Hepatocyte (in vitro differentiated cells): Measurements from ENCODE around the gene CTDSPL2. TPM values are rescaled to one million over a fixed set of nuclear protein-coding genes. Genes with fewer than 3 reads are reported as not detected.

Experiments
- DNase-seq: peaks from one replicate; pipeline ENCODE4 v3.0.0-alpha.2; 2016; ENCODE audit warnings: low spot score
- H2AFZ ChIP-seq: fragments of 200-600 bp; sonication (generic); 2 replicates; pipeline ENCODE4 v1.6.0; 2016; ENCODE audit warnings: antibody characterized with exemption, mild to moderate bottlenecking
- H3K27ac ChIP-seq: fragments of 200-600 bp; sonication (generic); 2 replicates; pipeline ENCODE4 v1.5.1; 2016; ENCODE audit warnings: mild to moderate bottlenecking
- H3K27me3 ChIP-seq: fragments of 200-600 bp; sonication (generic); 2 replicates; pipeline ENCODE4 v1.6.1; 2016
- H3K36me3 ChIP-seq: fragments of 200-600 bp; sonication (generic); replicated peaks from 2 replicates; pipeline ENCODE4 v1.5.1; 2016; ENCODE audit warnings: low read depth; ENCODE audit not compliant: insufficient read depth
- H3K4me1 ChIP-seq: fragments of 200-600 bp; sonication (generic); 2 replicates; pipeline ENCODE4 v1.5.1; 2016; ENCODE audit warnings: mild to moderate bottlenecking, moderate library complexity; ENCODE audit not compliant: insufficient read depth
- H3K4me2 ChIP-seq: fragments of 200-600 bp; sonication (generic); 2 replicates; pipeline ENCODE4 v1.6.0; 2016
- H3K4me3 ChIP-seq: fragments of 200-600 bp; sonication (generic); 2 replicates; pipeline ENCODE4 v1.5.1; 2016; ENCODE audit warnings: mild to moderate bottlenecking
- H3K79me2 ChIP-seq: fragments of 200-600 bp; sonication (generic); 2 replicates; pipeline ENCODE4 v1.6.0; 2017; ENCODE audit warnings: mild to moderate bottlenecking
- H3K9me2 ChIP-seq: fragments of 200-600 bp; sonication (generic); replicated peaks from 2 replicates; pipeline ENCODE4 v1.6.0; 2017; ENCODE audit warnings: mild to moderate bottlenecking; ENCODE audit not compliant: insufficient read depth
- H3K9me3 ChIP-seq: fragments of 200-600 bp; sonication (generic); 2 replicates; pipeline ENCODE4 v1.5.1; 2016; ENCODE audit warnings: low read depth, mild to moderate bottlenecking
- H4K20me1 ChIP-seq: fragments of 200-600 bp; sonication (generic); 2 replicates; pipeline ENCODE4 v1.6.0; 2016; ENCODE audit warnings: mild to moderate bottlenecking; ENCODE audit not compliant: insufficient read depth, poor library complexity, severe bottlenecking
- EZH2 ChIP-seq: fragments of 200-600 bp; sonication (generic); IDR thresholded peaks from 2 replicates; pipeline ENCODE4 v1.6.1; 2016; ENCODE audit warnings: antibody characterized with exemption, mild to moderate bottlenecking, borderline replicate concordance
- EZH2phosphoT487 ChIP-seq: fragments of 200-600 bp; sonication (generic); IDR thresholded peaks from one replicate; pipeline ENCODE4 v1.6.1; 2018; ENCODE audit warnings: antibody characterized with exemption, mild to moderate bottlenecking, low read depth, moderate library complexity; ENCODE audit not compliant: unreplicated experiment, severe bottlenecking
- WGBS: methylation state at CpG from one replicate; pipeline ENCODE4 v1.1.6; 2016; ENCODE audit warnings: low lambda C conversion rate; ENCODE audit errors: missing lambda C conversion rate; 5-methylcytosine and 5-hydroxymethylcytosine counted together
- polyA plus RNA-seq: library from polyadenylated mRNA; unstranded; fragments of >200 nt; fragmentation: Nextera tagmentation; extraction: Ambion mirVana; gene quantifications from 2 replicates; pipeline ENCODE4 v1.2.1, GENCODE V29; 2016
- total RNA-seq: library from RNA; depleted of rRNA; stranded (reverse); fragments of >200 nt; gene quantifications from 2 replicates; pipeline ENCODE4 v1.2.3, GENCODE V29; 2014
- TF ChIP-seq, protein P1 (sequence below): fragments of 200-600 bp; sonication (generic); IDR thresholded peaks from 2 replicates; pipeline ENCODE4 v1.5.1; 2016; ENCODE audit warnings: antibody characterized with exemption, mild to moderate bottlenecking; ENCODE audit not compliant: poor library complexity

Gene CTDSPL2
- total and polyA plus RNA-seq, 2 experiments from 2014 or later = 9.6 to 52.0 TPM

- Histone ChIP-seq H3K4me2 (peak overlapping the region; percentile 84), H3K9me2 (no peaks in the 10 kb centered on the region), H3K4me3 (peak overlapping the region; percentile 20), H3K79me2 (peaks cover 51% of the 10 kb centered on the region), H4K20me1 (peaks cover 32% of the 10 kb centered on the region), H3K4me1 (peaks cover 8% of the 10 kb centered on the region), H3K27me3 (no peaks in the 10 kb centered on the region), H3K9me3 (no peaks in the 10 kb centered on the region), H3K27ac (peak overlapping the region; percentile 96), H3K36me3 (no peaks in the 10 kb centered on the region), H2AFZ (peak overlapping the region; percentile 55)
- DNase-seq = peak; percentile 85
- no peak for TF ChIP-seq EZH2
- TF ChIP-seq, protein P1, sequence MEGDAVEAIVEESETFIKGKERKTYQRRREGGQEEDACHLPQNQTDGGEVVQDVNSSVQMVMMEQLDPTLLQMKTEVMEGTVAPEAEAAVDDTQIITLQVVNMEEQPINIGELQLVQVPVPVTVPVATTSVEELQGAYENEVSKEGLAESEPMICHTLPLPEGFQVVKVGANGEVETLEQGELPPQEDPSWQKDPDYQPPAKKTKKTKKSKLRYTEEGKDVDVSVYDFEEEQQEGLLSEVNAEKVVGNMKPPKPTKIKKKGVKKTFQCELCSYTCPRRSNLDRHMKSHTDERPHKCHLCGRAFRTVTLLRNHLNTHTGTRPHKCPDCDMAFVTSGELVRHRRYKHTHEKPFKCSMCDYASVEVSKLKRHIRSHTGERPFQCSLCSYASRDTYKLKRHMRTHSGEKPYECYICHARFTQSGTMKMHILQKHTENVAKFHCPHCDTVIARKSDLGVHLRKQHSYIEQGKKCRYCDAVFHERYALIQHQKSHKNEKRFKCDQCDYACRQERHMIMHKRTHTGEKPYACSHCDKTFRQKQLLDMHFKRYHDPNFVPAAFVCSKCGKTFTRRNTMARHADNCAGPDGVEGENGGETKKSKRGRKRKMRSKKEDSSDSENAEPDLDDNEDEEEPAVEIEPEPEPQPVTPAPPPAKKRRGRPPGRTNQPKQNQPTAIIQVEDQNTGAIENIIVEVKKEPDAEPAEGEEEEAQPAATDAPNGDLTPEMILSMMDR = peak; percentile 14
- under 1% methylated on average over 27 of the region's 27 CpGs for WGBS
Observed at GRCh38 chr15:44427756-44428724, 611 bp downstream of the CTDSPL2 start.

GRCh38 chr15:44435893-44436667, 8.7 kb downstream of the CTDSPL2 start:
- Histone ChIP-seq H3K27ac (no peak overlapping the region), H4K20me1 (peaks cover 46% of the 10 kb centered on the region)

DNA sequence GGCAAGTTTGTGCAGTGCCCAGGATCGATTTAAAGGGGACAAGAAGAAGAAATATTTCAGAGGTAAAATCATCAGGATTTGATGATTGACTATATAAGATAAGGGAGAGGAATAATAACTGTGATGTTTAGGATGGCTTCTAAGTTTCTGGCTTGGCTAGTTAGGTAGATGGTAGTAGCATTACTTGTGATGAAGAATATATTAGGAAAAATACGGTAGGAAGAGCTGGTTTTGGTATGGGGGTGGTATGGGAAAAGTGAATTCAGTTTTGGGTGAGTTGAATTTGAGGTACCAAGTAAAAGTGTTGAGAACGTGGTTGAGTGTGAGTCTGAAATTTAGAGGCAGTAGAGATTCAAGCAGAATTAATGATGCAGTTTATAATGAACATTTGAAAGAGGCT, 11.0 kb downstream of the CTDSPL2 start:
- H3K4me3 ChIP-seq = no peak overlapping the region
- DNase-seq = no peak
- TF ChIP-seq, protein P1 = no peak
- no peaks in the 10 kb centered on the region for H3K9me2 ChIP-seq
- H3K79me2 ChIP-seq = peaks cover 100% of the 10 kb centered on the region
- no peak overlapping the region for H3K4me2 ChIP-seq
- peaks cover 60% of the 10 kb centered on the region for H4K20me1 ChIP-seq
- H2AFZ ChIP-seq = no peak overlapping the region
- H3K27ac ChIP-seq = no peak overlapping the region
- H3K4me1 ChIP-seq = peaks cover 8% of the 10 kb centered on the region
- H3K36me3 ChIP-seq = no peaks in the 10 kb centered on the region
- H3K27me3 ChIP-seq = no peaks in the 10 kb centered on the region
- no peaks in the 10 kb centered on the region for H3K9me3 ChIP-seq
- WGBS = 93% methylated on average over 3 of the region's 3 CpGs

More at GRCh38 chr15:44435893-44436667, 8.7 kb downstream of the CTDSPL2 start:
- Histone ChIP-seq H3K4me2 (no peak overlapping the region), H3K4me3 (no peak overlapping the region), H3K79me2 (peaks cover 100% of the 10 kb centered on the region), H3K27me3 (no peaks in the 10 kb centered on the region), H3K9me2 (no peaks in the 10 kb centered on the region), H3K36me3 (no peaks in the 10 kb centered on the region), H3K4me1 (peaks cover 5% of the 10 kb centered on the region), H3K9me3 (no peaks in the 10 kb centered on the region), H2AFZ (no peak overlapping the region)
- WGBS = 100% methylated on average over 2 of the region's 2 CpGs
- DNase-seq = no peak
- TF ChIP-seq, protein P1 = no peak
- TF ChIP-seq EZH2phosphoT487 = no peak
